IPS-20b (cell line): ENCODE results near the gene CZIB.

Source experiments
- H3K27ac ChIP-seq: one replicate; pipeline ENCODE4 v1.5.1; 2013; ENCODE audit warnings: low read length
- H3K27me3 ChIP-seq: 2 replicates; pipeline ENCODE4 v1.6.1; 2013; ENCODE audit warnings: mild to moderate bottlenecking, low read length, inconsistent platforms; ENCODE audit not compliant: insufficient read depth
- H3K36me3 ChIP-seq: 2 replicates; pipeline ENCODE4 v1.6.1; 2013; ENCODE audit warnings: low read depth, mild to moderate bottlenecking, inconsistent platforms, low read length, moderate library complexity; ENCODE audit not compliant: insufficient read depth
- H3K4me1 ChIP-seq: 2 replicates; pipeline ENCODE4 v1.6.1; 2013; ENCODE audit warnings: mild to moderate bottlenecking, control low read depth, inconsistent platforms, low read length, moderate library complexity; ENCODE audit not compliant: insufficient read depth
- H3K4me3 ChIP-seq: 2 replicates; pipeline ENCODE4 v1.5.1; 2013; ENCODE audit warnings: mild to moderate bottlenecking, low read length, inconsistent platforms
- H3K9ac ChIP-seq: 2 replicates; pipeline ENCODE4 v1.6.1; 2013; ENCODE audit warnings: low read depth, mild to moderate bottlenecking, inconsistent platforms, low read length, moderate library complexity
- H3K9me3 ChIP-seq: 2 replicates; pipeline ENCODE4 v1.6.1; 2013; ENCODE audit warnings: mild to moderate bottlenecking, low read depth, low read length, inconsistent platforms; ENCODE audit not compliant: insufficient read depth

CZIB gene

DNA sequence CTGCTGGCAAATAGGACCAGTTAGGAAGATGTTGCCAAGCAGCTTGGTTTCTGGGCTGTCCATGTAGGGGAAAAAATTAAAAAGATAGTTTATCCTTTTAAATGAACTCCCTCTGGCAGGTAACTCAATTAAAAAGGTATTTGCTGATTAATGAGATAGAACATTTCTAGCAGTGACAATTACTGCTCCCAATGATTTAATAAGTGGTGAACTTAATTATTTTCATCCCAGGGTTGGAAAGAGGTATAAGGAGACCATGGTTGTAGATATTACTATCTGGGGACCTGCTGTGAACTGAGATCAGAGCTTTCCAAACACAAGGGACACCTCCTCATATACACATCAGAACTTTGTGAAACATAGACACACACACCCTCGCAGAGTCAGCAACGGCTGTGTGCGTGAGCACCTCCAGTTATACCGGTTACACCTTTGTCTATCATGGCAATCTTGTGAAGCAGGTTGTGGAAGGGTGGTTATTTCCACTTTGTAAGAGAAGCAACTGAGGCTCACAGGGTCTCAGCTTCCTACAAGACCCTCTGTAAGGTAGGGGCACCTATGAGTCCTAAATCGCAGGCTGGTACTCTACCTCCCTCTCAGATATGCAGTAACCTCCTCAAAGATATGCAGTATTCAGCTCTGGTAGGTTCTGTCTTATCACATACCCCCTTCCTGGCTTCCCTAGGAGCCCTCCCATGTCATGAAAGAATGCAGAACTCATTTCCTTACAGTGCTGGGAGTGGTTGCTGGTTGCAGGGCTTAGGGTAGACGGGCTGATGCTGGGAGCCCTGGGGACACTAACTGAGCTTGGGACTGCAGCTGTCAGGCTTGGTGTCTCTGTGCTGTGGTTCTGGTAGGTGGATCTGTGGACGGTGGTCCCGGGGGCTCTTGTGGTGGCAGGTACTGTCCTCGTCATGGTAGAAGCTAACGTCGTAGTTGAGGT is 36.3 kb upstream of the CZIB start:
- Histone ChIP-seq H3K9me3 (no peaks in the 10 kb centered on the region), H3K27me3 (no peaks in the 10 kb centered on the region), H3K4me1 (no peaks in the 10 kb centered on the region), H3K36me3 (peaks cover 97% of the 10 kb centered on the region), H3K9ac (no peak overlapping the region), H3K4me3 (no peak overlapping the region), H3K27ac (no peak overlapping the region)

DNA sequence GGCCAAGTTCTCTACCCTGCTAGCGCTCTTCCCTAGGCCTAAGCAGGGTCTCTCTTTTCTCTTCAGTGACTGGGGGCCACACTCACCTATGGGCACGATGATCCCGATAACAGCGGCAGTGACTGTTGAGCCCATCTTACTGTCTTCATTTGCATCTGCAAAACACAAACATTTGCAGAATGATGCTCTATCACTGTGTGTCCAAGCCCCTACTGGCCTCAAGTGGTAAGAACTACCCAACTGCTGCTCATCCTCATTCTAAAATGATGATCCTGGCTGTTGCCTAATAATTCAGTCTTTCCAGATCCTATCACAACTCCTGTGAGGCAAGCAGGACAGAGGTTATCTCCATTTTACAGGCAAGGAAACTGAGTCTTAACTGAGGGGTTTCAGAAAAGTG is 34.6 kb upstream of the CZIB start:
- Histone ChIP-seq H3K27me3 (no peaks in the 10 kb centered on the region), H3K9ac (no peak overlapping the region)

DNA sequence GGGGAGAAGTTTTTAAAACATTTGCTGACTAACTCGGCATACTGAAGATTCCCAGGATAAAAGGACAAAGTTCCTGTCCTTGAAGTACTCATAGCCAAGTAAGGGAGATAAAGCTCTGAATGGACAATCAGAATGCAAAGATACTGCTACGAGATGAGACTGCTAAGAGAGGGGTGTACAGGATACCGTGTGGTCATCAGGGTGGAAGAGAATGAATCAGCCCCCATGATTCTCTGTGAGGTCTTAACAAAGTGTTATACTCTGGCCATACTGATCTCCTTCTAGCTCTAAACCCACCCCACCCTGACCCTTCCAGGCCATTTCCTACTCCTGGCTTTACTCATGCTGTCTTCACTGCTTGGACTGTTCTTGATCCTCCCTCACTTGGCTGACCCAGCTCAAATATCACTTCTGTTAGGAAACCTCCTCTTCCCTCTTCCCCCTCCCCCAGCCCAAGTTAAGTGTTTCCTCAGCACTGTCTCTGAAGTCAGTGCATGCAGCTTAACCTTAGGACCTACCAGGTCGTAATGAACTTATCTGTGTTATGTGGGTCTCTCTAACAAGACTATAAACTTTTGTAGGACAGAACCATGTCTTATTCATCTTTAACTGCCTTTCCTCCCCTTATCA is 33.7 kb upstream of the CZIB start:
- Histone ChIP-seq H3K27me3 (no peaks in the 10 kb centered on the region), H3K9ac (no peak overlapping the region), H3K36me3 (peaks cover 96% of the 10 kb centered on the region), H3K4me3 (no peak overlapping the region), H3K4me1 (no peaks in the 10 kb centered on the region), H3K9me3 (no peaks in the 10 kb centered on the region), H3K27ac (no peak overlapping the region)

More for the DNA sequence above, 34.6 kb upstream of the CZIB start:
- Histone ChIP-seq H3K27ac (no peak overlapping the region), H3K36me3 (peaks cover 96% of the 10 kb centered on the region), H3K4me3 (no peak overlapping the region), H3K4me1 (no peaks in the 10 kb centered on the region), H3K9me3 (no peaks in the 10 kb centered on the region)

DNA sequence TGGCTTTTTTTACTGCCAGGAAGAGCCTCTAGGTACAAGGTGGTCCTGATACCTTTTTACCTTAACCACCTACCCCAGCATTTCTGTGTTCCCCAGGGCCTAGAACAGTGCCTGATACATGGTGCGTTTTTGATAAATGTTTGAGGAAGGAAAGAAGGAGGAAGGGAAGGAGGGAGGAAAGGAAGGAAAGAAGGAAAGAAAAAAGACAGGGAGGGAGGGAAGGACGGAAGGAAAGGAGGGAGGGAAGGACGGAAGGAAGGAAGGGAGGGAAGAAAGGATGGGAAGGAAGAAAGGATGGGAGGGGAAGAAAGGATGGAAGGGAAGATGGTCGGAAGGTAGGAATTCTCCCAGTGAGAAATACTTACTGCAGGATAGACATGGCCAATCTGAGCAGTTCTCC is 29.9 kb upstream of the CZIB start:
- no peak overlapping the region for H3K27ac ChIP-seq
- no peak overlapping the region for H3K4me3 ChIP-seq
- no peaks in the 10 kb centered on the region for H3K4me1 ChIP-seq
- no peaks in the 10 kb centered on the region for H3K27me3 ChIP-seq
- no peaks in the 10 kb centered on the region for H3K9me3 ChIP-seq
- no peak overlapping the region for H3K9ac ChIP-seq
- peaks cover 96% of the 10 kb centered on the region for H3K36me3 ChIP-seq

DNA sequence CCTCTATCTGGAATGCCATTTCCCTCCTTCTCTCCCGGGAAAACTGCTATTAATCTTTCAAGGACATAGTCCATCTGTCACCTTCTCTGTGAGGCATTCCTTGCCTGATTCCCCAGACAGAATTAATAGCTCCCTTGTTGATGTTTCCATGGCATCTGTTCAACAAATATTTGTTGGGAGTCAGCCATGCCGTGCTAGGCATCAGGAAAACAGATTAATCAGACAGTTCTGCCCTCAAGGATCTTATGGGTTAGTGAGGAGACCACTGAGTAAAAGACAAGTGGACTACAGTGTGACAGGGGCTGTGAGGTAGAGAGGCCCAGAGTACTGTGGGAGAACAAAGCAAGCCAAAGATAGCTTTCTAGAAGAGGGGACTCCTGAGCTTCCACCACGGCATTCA is 29.3 kb upstream of the CZIB start:
- Histone ChIP-seq H3K4me1 (no peaks in the 10 kb centered on the region), H3K9ac (no peak overlapping the region), H3K36me3 (peaks cover 96% of the 10 kb centered on the region), H3K27ac (no peak overlapping the region), H3K27me3 (no peaks in the 10 kb centered on the region), H3K4me3 (no peak overlapping the region), H3K9me3 (no peaks in the 10 kb centered on the region)

DNA sequence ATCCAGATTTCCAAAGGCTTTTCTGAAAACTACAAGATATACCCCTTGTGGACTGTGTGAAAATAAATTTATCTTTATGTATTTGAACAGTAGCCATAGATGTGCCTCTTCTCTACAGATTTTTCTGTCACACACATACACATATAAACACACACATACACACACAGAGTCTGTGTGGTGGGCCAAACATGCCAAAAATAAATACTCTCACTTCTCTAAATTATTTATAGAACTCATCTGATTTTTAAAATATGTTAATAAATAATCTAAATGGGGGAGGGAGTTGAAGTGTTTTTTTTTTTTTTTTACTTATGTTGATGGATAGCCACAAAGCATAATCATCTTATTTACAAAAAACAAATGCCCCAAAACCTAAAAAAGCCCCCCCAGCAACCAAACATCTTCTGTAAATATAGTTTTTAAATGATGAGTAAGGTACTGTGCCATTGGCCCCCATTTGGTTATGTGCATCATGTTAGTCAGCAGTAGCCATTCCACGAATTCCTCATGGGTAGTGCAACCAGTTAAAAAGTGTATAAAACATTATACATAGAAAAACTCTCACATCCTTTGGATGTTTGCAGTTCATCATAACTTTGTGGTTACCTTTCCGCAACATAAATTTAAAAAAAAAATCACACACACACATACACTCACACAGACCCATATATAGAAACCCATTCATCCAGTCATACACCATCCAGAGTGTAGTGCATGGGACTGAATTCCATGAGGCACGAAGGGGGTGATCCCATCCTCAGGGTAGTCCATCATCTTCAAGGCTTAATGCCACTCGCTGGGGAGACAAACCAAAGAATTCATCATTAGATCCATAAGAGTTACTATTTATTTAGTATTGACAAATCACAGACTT is 26.1 kb upstream of the CZIB start:
- Histone ChIP-seq H3K4me1 (no peaks in the 10 kb centered on the region), H3K9me3 (no peaks in the 10 kb centered on the region), H3K4me3 (no peak overlapping the region), H3K27me3 (no peaks in the 10 kb centered on the region), H3K36me3 (peaks cover 73% of the 10 kb centered on the region), H3K9ac (no peak overlapping the region), H3K27ac (no peak overlapping the region)

DNA sequence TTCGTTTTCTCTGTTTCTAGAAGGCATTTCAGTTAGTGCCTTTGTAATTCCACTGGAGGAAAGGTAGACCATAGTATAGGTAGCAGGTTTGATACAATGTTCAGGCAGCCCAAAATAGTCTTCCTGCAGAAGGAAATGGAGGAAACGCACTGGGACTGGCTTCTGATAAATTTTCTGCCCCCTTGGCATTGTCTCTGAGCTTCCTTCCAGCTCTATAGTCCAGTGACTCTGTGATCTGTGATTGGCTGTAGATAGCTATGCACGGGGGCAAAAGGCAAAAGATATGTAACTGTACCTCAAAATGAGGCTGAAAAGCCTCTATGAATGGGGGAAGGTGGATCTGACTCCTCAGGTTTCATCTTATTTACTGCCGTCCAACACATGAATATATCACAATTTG is 23.7 kb upstream of the CZIB start:
- Histone ChIP-seq H3K9me3 (no peaks in the 10 kb centered on the region), H3K36me3 (peaks cover 49% of the 10 kb centered on the region), H3K9ac (no peak overlapping the region), H3K4me1 (no peaks in the 10 kb centered on the region), H3K27me3 (no peaks in the 10 kb centered on the region), H3K27ac (no peak overlapping the region), H3K4me3 (no peak overlapping the region)

DNA sequence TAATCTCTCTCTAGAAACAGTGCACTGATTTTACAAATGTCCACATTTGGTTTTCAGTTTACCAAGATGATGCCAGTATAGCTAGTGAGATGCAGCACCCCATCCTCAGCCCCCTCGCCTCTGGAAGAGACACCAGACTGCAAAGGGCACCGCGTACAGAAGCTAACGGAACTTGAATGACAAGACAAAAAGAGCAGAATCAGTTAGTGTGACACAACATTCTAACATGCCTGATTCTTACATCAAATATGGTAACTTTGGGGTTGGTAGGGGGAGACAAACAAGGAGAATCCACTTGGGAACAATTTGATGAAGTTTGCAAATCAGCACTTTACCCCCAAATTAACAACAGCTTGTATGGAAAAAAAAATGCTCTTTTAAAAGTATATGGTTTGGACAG is 21.9 kb upstream of the CZIB start:
- H3K27me3 ChIP-seq = no peaks in the 10 kb centered on the region

DNA sequence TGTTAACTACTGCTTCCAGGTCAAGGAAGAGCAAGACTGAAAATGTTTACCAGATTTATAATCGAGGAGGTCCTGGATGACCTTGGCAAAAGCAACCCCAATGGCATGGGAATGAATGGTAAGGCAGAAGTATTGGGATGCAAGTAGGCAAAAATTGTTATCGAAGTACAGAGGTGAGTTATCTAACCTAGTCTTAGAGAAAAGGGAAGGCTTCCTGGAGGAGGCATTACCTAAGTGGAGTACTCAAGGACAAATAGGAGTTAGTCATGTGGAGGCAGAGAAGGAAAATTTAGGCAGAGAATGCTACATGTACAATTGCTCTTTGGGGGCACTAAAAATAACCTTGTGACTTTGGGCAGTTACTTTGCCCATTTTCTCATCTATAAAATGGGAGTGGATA is 21.4 kb upstream of the CZIB start:
- Histone ChIP-seq H3K27ac (no peak overlapping the region), H3K9me3 (no peaks in the 10 kb centered on the region), H3K27me3 (no peaks in the 10 kb centered on the region), H3K9ac (no peak overlapping the region), H3K4me1 (no peaks in the 10 kb centered on the region), H3K4me3 (no peak overlapping the region), H3K36me3 (peaks cover 26% of the 10 kb centered on the region)

More for the DNA sequence above, 21.9 kb upstream of the CZIB start:
- H3K4me3 ChIP-seq = no peak overlapping the region
- no peaks in the 10 kb centered on the region for H3K4me1 ChIP-seq
- no peak overlapping the region for H3K9ac ChIP-seq
- no peaks in the 10 kb centered on the region for H3K9me3 ChIP-seq
- no peak overlapping the region for H3K27ac ChIP-seq
- H3K36me3 ChIP-seq = peaks cover 31% of the 10 kb centered on the region

DNA sequence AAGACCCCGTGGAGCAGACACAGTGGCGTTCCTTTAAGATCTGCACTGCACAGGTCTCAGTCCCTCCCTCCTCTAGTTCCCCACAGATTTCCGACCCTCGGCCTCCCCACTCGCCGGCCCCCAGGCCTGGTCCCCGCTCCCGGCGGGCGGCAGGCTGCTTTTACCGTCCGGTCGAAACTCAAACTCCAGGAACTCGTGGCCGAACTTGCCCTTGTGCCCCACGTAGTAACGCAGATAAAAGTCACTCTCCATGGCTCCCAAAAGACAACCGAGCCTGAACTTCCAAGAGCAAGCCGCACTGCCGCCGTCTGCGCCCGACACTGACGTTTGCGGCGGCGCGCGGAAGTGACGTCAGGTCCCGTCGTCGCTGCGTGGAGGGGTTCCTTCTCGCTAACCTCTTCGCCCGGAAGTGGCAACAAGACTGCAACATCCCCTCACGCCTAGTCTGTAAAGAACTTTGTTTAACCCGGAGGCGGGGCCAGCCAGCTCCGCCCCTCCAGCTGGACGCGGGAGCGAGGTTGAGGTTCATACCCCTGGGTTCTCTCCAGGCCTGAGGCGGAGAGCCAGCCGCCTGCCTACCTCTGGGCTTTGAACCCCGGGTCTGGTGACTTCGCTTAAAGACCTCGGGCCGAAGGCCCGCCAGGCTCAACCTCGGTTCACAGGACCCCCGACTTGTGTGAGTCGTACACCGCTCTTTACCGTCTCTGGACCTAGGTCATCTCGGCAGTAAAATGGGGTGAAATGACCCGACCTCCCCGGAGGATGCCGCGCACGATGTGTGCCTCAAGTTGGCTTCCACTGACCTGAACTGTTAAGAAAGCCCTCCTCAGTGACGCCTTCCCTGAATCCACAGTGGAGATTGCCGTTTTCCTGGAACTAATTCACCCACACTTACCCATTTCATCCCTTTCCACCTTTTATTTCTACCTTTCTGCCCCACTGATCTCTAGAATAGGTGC is 18.0 kb upstream of the CZIB start, which contains the start of gene MAGOH:
Gene MAGOH (minus strand): TSS at position 322 of the 959 bp plus-strand sequence. CDS start 70 bp downstream, at position 252.
- H3K27ac ChIP-seq = no peak within 1 kb of the TSS
- H3K4me3 ChIP-seq = peak within 1 kb of the TSS; percentile 98
- no peaks in the 10 kb centered on the region for H3K27me3 ChIP-seq
- no peaks in the 10 kb centered on the region for H3K9me3 ChIP-seq
- H3K36me3 ChIP-seq = peaks cover 29% of the 10 kb centered on the region
- peak within 1 kb of the TSS; percentile 95 for H3K9ac ChIP-seq
- H3K4me1 ChIP-seq = no peaks in the 10 kb centered on the region
